NCI-H2029 treated with DMSO at 0.1 percent for 48 hours (cell line): ENCODE results near the gene SSU72.

ENCODE experiments used
- DNase-seq: peaks from one replicate; lab custom pipeline; 2025; lab: John Stamatoyannopoulos, UW

SSU72 gene

GRCh38 chr1:1610796-1611195 is 36.1 kb upstream of the SSU72 start:
- DNase-seq: no peak

DNA sequence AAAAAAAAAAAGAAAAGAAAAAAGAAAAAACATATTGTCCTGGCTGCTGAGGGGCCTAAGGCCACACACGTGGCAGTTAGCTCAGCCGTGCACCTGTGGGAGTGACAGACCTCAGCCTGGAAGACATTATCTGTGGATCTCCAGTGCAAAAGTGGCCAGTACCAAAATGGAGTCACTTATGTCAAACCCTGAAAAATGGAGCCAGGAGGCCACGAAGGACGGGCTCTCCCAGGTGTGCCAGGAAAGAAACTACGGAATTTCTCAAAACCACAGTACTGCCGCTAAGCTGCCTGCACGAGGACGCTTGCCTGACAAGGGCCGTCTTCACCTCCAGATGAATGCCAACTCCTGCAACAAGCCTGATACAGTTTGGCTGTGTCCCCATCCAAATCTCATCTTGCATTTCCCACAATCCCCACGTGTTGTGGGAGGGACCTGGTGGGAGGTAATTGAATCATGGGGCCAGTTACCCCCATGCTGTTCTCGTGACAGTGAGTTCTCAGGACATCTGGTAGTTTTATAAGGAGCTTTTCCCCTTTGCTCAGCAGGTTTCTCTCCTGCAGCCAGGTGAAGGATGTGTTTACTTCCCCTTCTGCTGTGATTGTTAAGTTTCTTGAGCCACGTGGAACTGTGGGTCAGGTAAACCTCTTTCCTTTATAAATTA is 35.3 kb upstream of the SSU72 start:
- DNase-seq: no peak

- DNase-seq: no peak
Measured at GRCh38 chr1:1606232-1606631, 31.6 kb upstream of the SSU72 start.

- no peak for DNase-seq
Measured at GRCh38 chr1:1605724-1606123, 31.1 kb upstream of the SSU72 start.

- no peak for DNase-seq
Measured at GRCh38 chr1:1605034-1605591, 30.4 kb upstream of the SSU72 start.

DNA sequence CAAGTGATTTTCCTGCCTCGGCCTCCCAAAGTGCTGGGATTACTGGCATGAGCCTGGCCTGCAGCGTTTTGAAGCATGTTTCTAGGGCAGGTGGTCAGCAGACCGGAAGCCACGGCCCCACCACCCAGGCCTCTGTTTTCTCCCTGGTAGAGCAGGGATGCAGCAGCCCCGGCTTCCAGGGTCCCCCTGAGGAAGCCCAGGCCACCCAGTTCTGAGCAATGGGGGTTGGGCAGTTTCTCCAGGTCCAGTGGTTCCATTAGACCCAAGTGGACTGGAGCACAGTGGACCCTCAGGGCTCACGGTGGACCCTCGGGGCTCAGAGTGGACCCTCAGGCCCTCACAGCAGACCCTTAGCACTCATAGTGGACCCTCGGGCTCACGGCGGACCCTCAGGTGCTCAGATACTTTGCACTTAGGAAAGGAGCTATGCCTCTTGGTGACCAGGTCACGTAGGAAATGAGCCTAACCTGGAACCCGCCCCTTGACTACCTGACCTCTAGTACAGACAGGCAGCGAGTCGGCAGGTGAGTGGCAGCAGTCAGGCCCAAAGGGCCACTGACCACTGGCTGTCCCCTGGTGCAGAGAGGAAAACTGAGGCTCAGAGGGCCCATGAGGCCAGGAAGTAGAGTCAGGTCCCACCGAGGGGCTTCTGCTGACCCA is 29.8 kb upstream of the SSU72 start:
- DNase-seq: no peak

GRCh38 chr1:1603671-1604373 is 29.2 kb upstream of the SSU72 start:
- no peak for DNase-seq

DNA sequence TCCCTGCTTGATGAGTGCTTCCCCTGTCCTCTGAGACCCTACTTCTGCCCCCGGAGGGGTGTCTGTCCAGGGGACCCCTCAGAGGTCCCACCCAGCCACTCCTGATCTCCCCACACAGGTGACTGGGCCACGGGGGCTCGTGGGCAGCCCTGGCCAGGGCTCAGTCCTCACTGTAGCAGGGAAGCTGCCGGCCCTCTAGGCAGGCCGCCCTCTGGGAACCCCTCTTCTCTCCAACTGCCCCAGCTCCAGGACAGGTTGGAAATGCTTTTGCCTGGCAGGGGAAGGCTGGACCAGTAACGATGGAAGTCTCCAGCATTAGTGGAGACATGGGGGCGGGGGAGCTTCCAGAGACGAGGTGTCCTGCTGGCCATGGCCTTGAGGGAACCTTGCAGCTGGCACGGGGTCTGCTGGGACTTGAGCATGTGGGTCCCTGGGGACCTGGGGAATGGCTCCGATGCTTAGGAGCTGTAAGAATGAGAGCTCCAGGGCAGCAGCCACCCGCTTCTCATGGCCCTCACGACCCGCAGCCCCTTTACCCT is 28.4 kb upstream of the SSU72 start:
- DNase-seq: no peak

DNA sequence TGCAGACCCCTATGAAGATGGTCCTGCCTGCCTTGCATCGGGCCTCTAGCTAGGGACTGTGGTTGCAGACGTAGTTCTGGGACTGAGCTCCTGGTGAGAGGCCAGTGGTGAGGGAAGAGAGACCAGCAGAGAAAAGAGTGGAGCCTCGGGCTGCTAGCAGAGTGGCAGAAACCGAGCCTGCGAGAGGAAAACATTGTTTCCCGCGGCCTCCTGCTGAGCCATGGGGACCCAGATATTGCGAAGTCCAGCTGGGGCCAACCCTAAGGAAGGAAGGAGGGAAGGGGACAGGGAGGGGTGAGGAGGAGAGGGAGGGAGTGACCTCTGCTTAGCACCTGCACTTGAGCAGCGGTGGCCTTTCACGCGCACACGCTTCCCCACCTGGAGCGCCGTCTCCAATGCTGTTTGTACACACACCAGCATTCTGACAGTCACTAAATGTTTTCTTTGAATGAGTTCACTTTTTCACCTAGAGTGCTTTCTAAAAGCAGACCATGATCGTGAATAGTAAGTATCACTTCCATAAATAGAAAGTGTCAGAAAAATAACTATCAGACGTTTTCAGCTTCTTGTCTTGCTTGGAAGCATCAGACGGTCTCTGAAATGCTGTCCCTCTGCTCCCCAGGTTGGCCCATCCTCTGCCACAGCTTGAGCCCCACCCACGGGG is 27.8 kb upstream of the SSU72 start:
- no peak for DNase-seq

GRCh38 chr1:1601564-1602303 is 27.1 kb upstream of the SSU72 start:
- no peak for DNase-seq

- DNase-seq: no peak
Measured at GRCh38 chr1:1600861-1601563, 26.3 kb upstream of the SSU72 start.

GRCh38 chr1:1599935-1600860 is 25.5 kb upstream of the SSU72 start, which contains the start of gene FNDC10:
Gene FNDC10 (minus strand): TSS chr1:1600135. CDS start chr1:1600015, 120 bp downstream.
- DNase-seq: no peak

DNA sequence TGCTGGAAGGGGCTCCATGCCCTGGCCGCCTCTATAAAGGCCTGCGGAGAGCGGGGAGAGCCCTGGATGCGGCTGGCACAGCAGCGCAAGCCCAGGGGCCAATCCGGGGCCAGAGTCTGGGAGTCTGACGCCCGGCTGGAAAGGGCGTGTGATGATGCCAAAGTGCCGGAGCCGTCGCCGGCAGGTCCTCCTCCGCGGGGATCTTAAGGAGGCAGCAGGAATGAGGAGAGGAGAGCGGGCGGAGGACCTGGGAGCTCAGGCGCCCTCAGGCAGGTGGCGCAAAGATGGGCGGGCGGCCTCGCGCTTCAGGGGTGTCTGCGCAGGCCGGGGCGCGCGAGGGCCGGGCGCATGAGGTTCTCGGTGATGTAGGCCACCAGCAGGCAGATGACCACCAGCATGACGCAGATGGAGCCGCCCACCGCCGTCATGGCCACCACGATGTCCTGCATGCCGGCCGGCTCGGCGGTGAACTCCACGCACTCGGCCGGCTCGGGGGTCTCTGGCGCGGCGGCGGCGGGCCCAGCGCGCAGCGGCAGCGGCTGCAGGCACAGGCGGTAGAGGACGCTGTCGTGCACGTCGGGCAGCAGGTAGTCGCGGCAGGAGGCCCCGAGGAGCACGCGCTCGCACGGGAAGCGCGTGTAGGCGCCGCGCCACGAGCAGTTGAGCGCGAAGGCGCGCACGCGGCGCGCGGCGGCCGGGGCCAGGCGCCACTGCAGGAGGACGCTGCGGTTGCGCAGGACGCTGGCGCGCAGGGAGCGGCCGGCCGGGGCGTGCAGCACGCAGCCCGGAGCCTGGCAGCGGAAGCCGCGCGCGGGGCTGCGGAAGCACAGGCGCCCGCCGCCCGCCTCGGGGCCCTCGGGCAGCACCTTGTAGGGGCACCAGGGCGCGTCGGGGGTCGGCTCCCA is 24.6 kb upstream of the SSU72 start:
- DNase-seq: no peak

- DNase-seq: no peak
Measured at GRCh38 chr1:1598720-1599029, 24.0 kb upstream of the SSU72 start.

DNA sequence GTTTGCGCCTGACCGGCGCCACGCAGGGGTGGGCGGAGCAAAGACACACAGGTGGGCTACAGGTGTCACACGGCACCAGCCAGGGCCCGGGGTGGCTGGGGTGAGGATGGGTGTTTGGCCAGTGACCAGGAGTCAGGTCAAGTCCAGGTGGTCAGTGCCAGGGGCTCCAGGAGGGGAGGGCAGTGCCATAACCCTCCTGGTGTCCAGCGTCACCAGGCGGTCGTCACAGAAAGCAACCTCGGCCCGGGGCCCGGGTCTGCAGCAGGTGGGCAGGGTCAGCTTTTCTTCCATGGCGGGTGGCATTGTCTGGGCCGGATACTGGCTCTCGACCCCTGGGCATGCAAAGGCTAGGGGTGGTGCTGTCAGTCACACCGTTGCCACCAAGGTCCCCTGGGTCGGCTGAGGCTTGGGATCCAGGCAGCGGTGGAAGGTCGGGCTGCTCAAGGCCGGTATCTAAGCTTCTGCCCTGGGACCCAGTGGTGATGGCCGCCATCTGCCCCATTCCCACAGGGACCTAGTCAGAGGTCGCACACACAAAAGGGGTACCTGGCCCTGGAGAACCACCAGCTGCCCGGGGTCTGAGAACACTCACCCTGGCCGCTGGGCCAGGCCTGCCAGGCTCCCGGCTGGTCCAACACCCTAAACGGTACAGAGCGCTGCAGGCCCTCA is 23.5 kb upstream of the SSU72 start:
- no peak for DNase-seq

GRCh38 chr1:1597275-1597930 is 22.7 kb upstream of the SSU72 start:
- DNase-seq: no peak

GRCh38 chr1:1596493-1597274 is 22.0 kb upstream of the SSU72 start:
- no peak for DNase-seq
